Mammary epithelial cell (primary cell): ENCODE results near the gene TMCO5A.

ENCODE experiments used
- CTCF ChIP-seq, 2 donors: IDR thresholded peaks in 1 of 2; conservative IDR thresholded peaks in 1 of 2; 2 replicates each; pipeline ENCODE4 v1.5.1; 2011 to 2012; ENCODE audit warnings: inconsistent platforms in 2 of 2, low read length in 2 of 2, mild to moderate bottlenecking in 2 of 2, control low read depth in 1 of 2, low read depth in 1 of 2; ENCODE audit not compliant: insufficient read depth in 1 of 2; ENCODE audit errors: extremely low read depth in 1 of 2
- EZH2 ChIP-seq: IDR thresholded peaks from 2 replicates; pipeline ENCODE4 v1.6.1; 2012; ENCODE audit warnings: low read length, inconsistent platforms, borderline replicate concordance

- TF ChIP-seq EZH2 (no peak), CTCF (conservative IDR thresholded peaks at IDR 0.05 in 1 of 2, IDR thresholded peaks at IDR 0.05 in 1 of 2; ENCODE audit: extremely low read depth in 1 of 2, insufficient read depth in 1 of 2, low read depth in 1 of 2, low read length in 2 of 2) (no peak)
Observed at GRCh38 chr15:37981201-37981600, 46.8 kb downstream of the TMCO5A start.
